Mononuclear cell (primary cell): Measurements from ENCODE around the gene C16orf96. TPM values are rescaled to one million over a fixed set of nuclear protein-coding genes. Genes with fewer than 3 reads are reported as not detected.

Experiments used
- H3K27me3 ChIP-seq: 2 replicates; pipeline ENCODE4 v1.6.0; 2011; ENCODE audit warnings: low read length, control low read depth; ENCODE audit not compliant: insufficient read depth
- H3K4me1 ChIP-seq: 2 replicates; pipeline ENCODE4 v1.5.1; 2011; ENCODE audit warnings: mild to moderate bottlenecking, low read length, control low read depth; ENCODE audit not compliant: insufficient read depth
- H3K4me3 ChIP-seq: 2 replicates; pipeline ENCODE4 v1.5.1; 2011; ENCODE audit warnings: mild to moderate bottlenecking, low read length, moderate library complexity
- H3K9me3 ChIP-seq: 2 replicates; pipeline ENCODE4 v1.5.1; 2011; ENCODE audit warnings: low read depth, mild to moderate bottlenecking, control low read depth, low read length
- total RNA-seq: library from RNA; depleted of rRNA; stranded (reverse); fragments of >200 nt; gene quantifications from one replicate; pipeline ENCODE4 v1.2.3, GENCODE V29; 2012

The C16orf96 gene
- total RNA-seq = 0.42 TPM

- Histone ChIP-seq H3K9me3 (no peaks in the 10 kb centered on the region), H3K27me3 (no peaks in the 10 kb centered on the region), H3K4me1 (no peaks in the 10 kb centered on the region), H3K4me3 (no peak within 1 kb of the TSS)
These were observed at the start of gene C16orf96 for GRCh38 chr16:4556112-4556511. TSS of gene C16orf96 (plus strand) at chr16:4556340. CDS start at chr16:4556490, 150 bp downstream.

- H3K4me3 ChIP-seq = no peak overlapping the region
These were observed 49.7 kb upstream of the C16orf96 start for GRCh38 chr16:4506450-4506849.

GRCh38 chr16:4507588-4508345 is 48.4 kb upstream of the C16orf96 start:
- H3K4me1 ChIP-seq = peaks cover 56% of the 10 kb centered on the region
- H3K27me3 ChIP-seq = no peaks in the 10 kb centered on the region
- H3K9me3 ChIP-seq = no peaks in the 10 kb centered on the region
- no peak overlapping the region for H3K4me3 ChIP-seq

More at GRCh38 chr16:4506450-4506849, 49.7 kb upstream of the C16orf96 start:
- Histone ChIP-seq H3K4me1 (peaks cover 60% of the 10 kb centered on the region), H3K27me3 (no peaks in the 10 kb centered on the region), H3K9me3 (no peaks in the 10 kb centered on the region)

- Histone ChIP-seq H3K27me3 (no peaks in the 10 kb centered on the region), H3K4me1 (peaks cover 57% of the 10 kb centered on the region), H3K9me3 (no peaks in the 10 kb centered on the region), H3K4me3 (no peak overlapping the region)
These were observed 47.3 kb upstream of the C16orf96 start for GRCh38 chr16:4508806-4509205.

- Histone ChIP-seq H3K4me1 (peaks cover 57% of the 10 kb centered on the region), H3K27me3 (no peaks in the 10 kb centered on the region), H3K4me3 (no peak overlapping the region), H3K9me3 (no peaks in the 10 kb centered on the region)
These were observed 46.7 kb upstream of the C16orf96 start for GRCh38 chr16:4509420-4509819.

GRCh38 chr16:4510131-4510530 is 46.0 kb upstream of the C16orf96 start:
- no peaks in the 10 kb centered on the region for H3K9me3 ChIP-seq
- H3K4me3 ChIP-seq = no peak overlapping the region
- H3K4me1 ChIP-seq = peaks cover 57% of the 10 kb centered on the region
- no peaks in the 10 kb centered on the region for H3K27me3 ChIP-seq

- no peaks in the 10 kb centered on the region for H3K27me3 ChIP-seq
These were observed 45.3 kb upstream of the C16orf96 start for GRCh38 chr16:4510747-4511426.

GRCh38 chr16:4511441-4512082 is 44.6 kb upstream of the C16orf96 start:
- Histone ChIP-seq H3K27me3 (no peaks in the 10 kb centered on the region), H3K9me3 (no peaks in the 10 kb centered on the region), H3K4me3 (no peak overlapping the region), H3K4me1 (peaks cover 57% of the 10 kb centered on the region)

More at GRCh38 chr16:4510747-4511426, 45.3 kb upstream of the C16orf96 start:
- peaks cover 57% of the 10 kb centered on the region for H3K4me1 ChIP-seq
- H3K4me3 ChIP-seq = no peak overlapping the region
- H3K9me3 ChIP-seq = no peaks in the 10 kb centered on the region

- Histone ChIP-seq H3K4me1 (peaks cover 59% of the 10 kb centered on the region), H3K9me3 (no peaks in the 10 kb centered on the region), H3K4me3 (no peak overlapping the region), H3K27me3 (no peaks in the 10 kb centered on the region)
These were observed 43.7 kb upstream of the C16orf96 start for GRCh38 chr16:4512473-4512872.

GRCh38 chr16:4513086-4513860 is 42.9 kb upstream of the C16orf96 start:
- H3K27me3 ChIP-seq = no peaks in the 10 kb centered on the region
- peaks cover 63% of the 10 kb centered on the region for H3K4me1 ChIP-seq
- H3K4me3 ChIP-seq = no peak overlapping the region
- H3K9me3 ChIP-seq = no peaks in the 10 kb centered on the region

GRCh38 chr16:4513881-4514280 is 42.3 kb upstream of the C16orf96 start:
- Histone ChIP-seq H3K4me3 (no peak overlapping the region), H3K27me3 (no peaks in the 10 kb centered on the region), H3K9me3 (no peaks in the 10 kb centered on the region), H3K4me1 (peaks cover 63% of the 10 kb centered on the region)

GRCh38 chr16:4514606-4515005 is 41.5 kb upstream of the C16orf96 start:
- H3K27me3 ChIP-seq = no peaks in the 10 kb centered on the region
- H3K4me3 ChIP-seq = no peak overlapping the region
- peaks cover 69% of the 10 kb centered on the region for H3K4me1 ChIP-seq
- H3K9me3 ChIP-seq = no peaks in the 10 kb centered on the region

- H3K27me3 ChIP-seq = no peaks in the 10 kb centered on the region
- no peak overlapping the region for H3K4me3 ChIP-seq
- H3K9me3 ChIP-seq = no peaks in the 10 kb centered on the region
- peaks cover 68% of the 10 kb centered on the region for H3K4me1 ChIP-seq
These were observed 40.4 kb upstream of the C16orf96 start for GRCh38 chr16:4515611-4516233.
